Endothelial cell of umbilical vein (primary cell): ENCODE results near the gene CALU. TPM values are rescaled to one million over a fixed set of nuclear protein-coding genes. Genes with fewer than 3 reads are reported as not detected.
A peak's percentile ranks its signal among the peaks of the same experiment; 100 is the strongest.

Experiments used
- Bru-seq: library from RNA; stranded (reverse); fragments of 400-500 nt; gene quantifications from one replicate; lab custom pipeline; 2021; lab: Mats Ljungman, UMichigan
- BruChase-seq, 2 experiments: library from RNA; stranded (reverse); fragments of 400-500 nt; gene quantifications; one replicate each; lab custom pipeline; 2021; lab: Mats Ljungman, UMichigan
- BruUV-seq: library from RNA; stranded (reverse); fragments of 400-500 nt; replicated peaks from 2 replicates; lab custom pipeline; 2021; lab: Mats Ljungman, UMichigan
- CTCF ChIA-PET: fragments of 300-600, 350-600 bp; sonication (Branson Sonifier 250); formaldehyde crosslinking; loops from one replicate; lab custom pipeline; 2021; ENCODE audit warnings: antibody characterized with exemption, inconsistent platforms; lab: Charles Lee
- POLR2A ChIA-PET: fragments of 300-600, 350-600 bp; sonication (Branson Sonifier 250); formaldehyde crosslinking; loops from one replicate; lab custom pipeline; 2021; ENCODE audit warnings: antibody characterized with exemption, inconsistent platforms; lab: Charles Lee
- DNase-seq: peaks from one replicate; pipeline ENCODE4 v3.0.0-alpha.2; 2011; ENCODE audit warnings: low read depth, low spot score
- FAIRE-seq: peaks from 2 replicates; lab custom pipeline; 2011; peaks lifted over from hg19 to GRCh38; lab: Jason Lieb, UNC
- H2AFZ ChIP-seq: 2 replicates; pipeline ENCODE4 v1.6.0; 2012; ENCODE audit warnings: low read depth, low read length, control low read depth, inconsistent platforms
- H3K27ac ChIP-seq: 2 replicates; pipeline ENCODE4 v1.5.1; 2011; ENCODE audit warnings: low read depth, mild to moderate bottlenecking, control low read depth, low read length, moderate library complexity; ENCODE audit not compliant: insufficient read depth
- H3K27me3 ChIP-seq, 2 experiments: 2 replicates each; pipeline versions ENCODE4 v1.6.0 to v1.6.1; 2011; ENCODE audit warnings: low read length in 2 of 2, mixed read lengths in 1 of 2; ENCODE audit not compliant: control insufficient read depth in 2 of 2, insufficient read depth in 2 of 2
- H3K36me3 ChIP-seq, 2 experiments: 2 replicates in 1 of 2; 3 replicates in 1 of 2; pipeline ENCODE4 v1.5.1; 2011; ENCODE audit warnings: low read length in 2 of 2, mild to moderate bottlenecking in 1 of 2, moderate library complexity in 1 of 2; ENCODE audit not compliant: control insufficient read depth in 2 of 2, insufficient read depth in 2 of 2; ENCODE audit errors: extremely low read depth in 1 of 2
- H3K4me1 ChIP-seq: 3 replicates; pipeline ENCODE4 v1.5.1; 2011; ENCODE audit warnings: mild to moderate bottlenecking, low read length; ENCODE audit not compliant: control insufficient read depth, insufficient read depth; ENCODE audit errors: extremely low read depth
- H3K4me2 ChIP-seq: 2 replicates; pipeline ENCODE4 v1.6.1; 2011; ENCODE audit warnings: low read length, control low read depth, mixed read lengths; ENCODE audit not compliant: insufficient read depth
- H3K4me3 ChIP-seq, 3 experiments: fragments of 200-600 bp in 1 of 3; sonication (generic), shearing (Covaris generic) in 1 of 3; replicated peaks in 1 of 3; 2 replicates each; pipeline ENCODE4 v1.5.1; 2011 to 2016; ENCODE audit warnings: control low read depth in 3 of 3, low read length in 3 of 3, mild to moderate bottlenecking in 2 of 3, inconsistent platforms in 1 of 3, low read depth in 1 of 3, moderate library complexity in 1 of 3; ENCODE audit not compliant: insufficient read depth in 1 of 3
- H3K79me2 ChIP-seq: 2 replicates; pipeline ENCODE4 v1.6.0; 2012; ENCODE audit warnings: low read length, inconsistent platforms; ENCODE audit not compliant: control insufficient read depth, insufficient read depth
- H3K9ac ChIP-seq: replicated peaks from 2 replicates; pipeline ENCODE3; 2011; ENCODE audit warnings: low read length, control low read depth; ENCODE audit not compliant: insufficient read depth; ENCODE audit errors: extremely low read depth
- H3K9me1 ChIP-seq: replicated peaks from 3 replicates; pipeline ENCODE4 v1.6.0; 2011; ENCODE audit warnings: mild to moderate bottlenecking, low read length; ENCODE audit not compliant: control insufficient read depth, insufficient read depth; ENCODE audit errors: extremely low read depth
- H3K9me3 ChIP-seq: replicated peaks from 2 replicates; pipeline ENCODE4 v1.5.1; 2012; ENCODE audit warnings: low read length, inconsistent platforms; ENCODE audit not compliant: control insufficient read depth, insufficient read depth
- H4K20me1 ChIP-seq: replicated peaks from 2 replicates; pipeline ENCODE3; 2011; ENCODE audit warnings: mild to moderate bottlenecking, low read length; ENCODE audit not compliant: control insufficient read depth, insufficient read depth; ENCODE audit errors: extremely low read depth
- FOS ChIP-seq: IDR thresholded peaks from 2 replicates; pipeline ENCODE4 v1.6.1; 2011; ENCODE audit warnings: mild to moderate bottlenecking, low read length, moderate library complexity, borderline replicate concordance; ENCODE audit not compliant: insufficient read depth
- GATA2 ChIP-seq: IDR thresholded peaks from 2 replicates; pipeline ENCODE4 v1.7.0; 2011; ENCODE audit warnings: low read depth, mild to moderate bottlenecking, moderate library complexity, mixed read lengths, low read length; ENCODE audit not compliant: insufficient read length, insufficient read depth
- JUN ChIP-seq: IDR thresholded peaks from 2 replicates; pipeline ENCODE4 v1.6.1; 2011; ENCODE audit warnings: borderline replicate concordance, low read depth; ENCODE audit not compliant: insufficient read length, insufficient read depth
- MAX ChIP-seq: IDR thresholded peaks from 2 replicates; pipeline ENCODE4 v1.6.1; 2011; ENCODE audit not compliant: insufficient read depth, insufficient read length
- MYC ChIP-seq: IDR thresholded peaks from one replicate; pipeline ENCODE4 v1.6.1; 2011; ENCODE audit warnings: mild to moderate bottlenecking, low read depth, low read length
- POLR2A ChIP-seq: IDR thresholded peaks from 2 replicates; pipeline ENCODE4 v1.6.1; 2012; ENCODE audit warnings: low read depth, mild to moderate bottlenecking, control low read depth, low read length
- POLR2AphosphoS5 ChIP-seq: IDR thresholded peaks from 2 replicates; pipeline ENCODE4 v1.6.1; 2012; ENCODE audit warnings: low read depth, mild to moderate bottlenecking, control low read depth, low read length, moderate library complexity; ENCODE audit not compliant: insufficient read depth
- dilution Hi-C: fragments of 300-500 bp; cut with MboI; formaldehyde crosslinking; loops from one replicate; pipeline ENCODE4 v1.15.0; 2019; ENCODE audit warnings: low sequenced_read_pairs; ENCODE audit not compliant: extremely low pct_ligation_motif_present
- intact Hi-C: fragments of 100-400 bp; cut with micrococcal nuclease; formaldehyde crosslinking; loops from one replicate; pipeline ENCODE4 v1.10.0; 2022
- long read RNA-seq: library from polyadenylated mRNA; stranded (forward); transcript quantifications from one replicate; pipeline ENCODE4 v2.0.0, GENCODE V29; 2021
- polyA minus RNA-seq, 3 experiments: library from RNA; depleted of rRNA, polyadenylated mRNA; stranded (reverse); fragments of >200 nt; gene quantifications; 1 replicate in 1 of 3; 2 replicates in 2 of 3; pipeline ENCODE4 v1.2.3, GENCODE V29; 2011
- polyA plus RNA-seq, 4 experiments: library from polyadenylated mRNA; depleted of rRNA in 3 of 4; stranded (reverse) in 3 of 4; unstranded in 1 of 4; fragments of >200 nt; gene quantifications; 2 replicates each; pipeline versions ENCODE4 v1.2.1 to v1.2.3, GENCODE V29; 2011 to 2012; ENCODE audit warnings: missing spikeins in 1 of 4
- total RNA-seq: library from RNA; stranded (reverse); gene quantifications from 2 replicates; pipeline ENCODE4 v1.2.3, GENCODE V29; 2021

CALU gene
- 254 and 257 TPM in 2 replicates for total RNA-seq
- polyA plus RNA-seq, result 111 and 135 TPM in 2 replicates
- polyA plus RNA-seq (2011; cell fraction: cytosol; rRNA removed), result 141 and 147 TPM in 2 replicates
- polyA plus RNA-seq (2011; cell fraction: nucleus; rRNA removed), result 73.4 and 109 TPM in 2 replicates
- 287 and 288 TPM in 2 replicates for polyA plus RNA-seq (2012)
- 150 and 163 TPM in 2 replicates for polyA minus RNA-seq
- 51.0 TPM for polyA minus RNA-seq (2011; cell fraction: cytosol; rRNA and poly(A)+ RNA removed)
- 52.2 and 75.1 TPM in 2 replicates for polyA minus RNA-seq (2011; cell fraction: nucleus; rRNA and poly(A)+ RNA removed)
- percentile 97 among the genes with signal in this experiment for Bru-seq, nascent RNA
- BruChase-seq, experiment 1, labeled RNA remaining after a 6-hour chase, result percentile 98 among the genes with signal in this experiment
- BruChase-seq, experiment 2, labeled RNA remaining after a 2-hour chase, result percentile 95 among the genes with signal in this experiment
- long read RNA-seq, full-length matches to known transcripts, result 1,136 of 1,258 reads
- long read RNA-seq, partial matches to known transcripts, result 81 of 1,258 reads
- long read RNA-seq, other reads (novel, unspliced or antisense), result 41 of 1,258 reads

GRCh38 chr7:128739048-128739962 lies at the start of gene CALU:
Gene CALU, plus strand, starts transcription at chr7:128739359. Its CDS starts 9,225 bp downstream, at chr7:128748584.
- no peaks in the 10 kb centered on the region for H3K9me3 ChIP-seq
- H3K36me3 ChIP-seq, result no peaks in the 10 kb centered on the region
- DNase-seq (peak; percentile 98), FAIRE-seq (peak; percentile 94)
- peaks cover 33% of the 10 kb centered on the region for H3K4me1 ChIP-seq
- peak within 1 kb of the TSS; percentile 85 for H3K27ac ChIP-seq
- peaks cover 10% of the 10 kb centered on the region for H4K20me1 ChIP-seq
- peak within 1 kb of the TSS; percentile 91 for H3K4me2 ChIP-seq
- POLR2A ChIA-PET, result interaction anchor here (0.7 to 2.2 kb wide), 5 partner anchors 14 to 1061 kb away, joined by 4 to 7 read pairs (median 4); no protein-coding TSS in a partner anchor
- H3K27me3 ChIP-seq, result no peaks in the 10 kb centered on the region
- no peaks in the 10 kb centered on the region for H3K9me1 ChIP-seq
- BruUV-seq, result TSS peak; percentile 51
- H2AFZ ChIP-seq, result peak within 1 kb of the TSS; percentile 31
- dilution Hi-C loops (no loop called here), intact Hi-C loops (loop anchor here (1.0 kb wide), 1 partner anchor 90 kb away; no protein-coding TSS in a partner anchor)
- TF ChIP-seq MAX, result no peak
- TF ChIP-seq POLR2A, result peak; percentile 97
- peak; percentile 95 for TF ChIP-seq POLR2AphosphoS5
- no peak for TF ChIP-seq JUN
- TF ChIP-seq FOS, result peak; percentile 13
- no peak for TF ChIP-seq MYC
- no peak for TF ChIP-seq GATA2
- CTCF ChIA-PET, result interaction anchor here (1.1 to 2.0 kb wide), 8 partner anchors 17 to 424 kb away, joined by 3 to 5 read pairs (median 4); partner anchors contain the start of genes ATP6V1F and GARIN1A
- peaks cover 51% of the 10 kb centered on the region for H3K79me2 ChIP-seq
- peak within 1 kb of the TSS; percentile 55 to 95 (median 88) for H3K4me3 ChIP-seq
- peak within 1 kb of the TSS; percentile 90 for H3K9ac ChIP-seq
